Stimulated activated memory B cell treated with anti-CD40 and anti-IgM and Interleukin-4, amounts not matched to agents 10 μg/mL and 1 μg/mL and 100 μg/mL, for 72 hours (primary cell): ENCODE data around the gene TOX2.

Experiments
- ATAC-seq: fragments of 150-1000 bp; cut with Tn5 transposase; 2 replicates; pipeline ENCODE4 v1.10.0; 2021
- H3K27ac Mint-ChIP-seq: one replicate; pipeline ENCODE4 v1.8.0; 2022; ENCODE audit warnings: mild to moderate bottlenecking, mixed read lengths
- H3K27me3 Mint-ChIP-seq: one replicate; pipeline ENCODE4 v1.8.0; 2022; ENCODE audit warnings: mixed read lengths
- H3K36me3 Mint-ChIP-seq: one replicate; pipeline ENCODE4 v1.8.0; 2022; ENCODE audit warnings: mixed read lengths
- H3K4me1 Mint-ChIP-seq: one replicate; pipeline ENCODE4 v1.8.0; 2022; ENCODE audit warnings: mixed read lengths
- H3K4me3 Mint-ChIP-seq: one replicate; pipeline ENCODE4 v1.8.0; 2022; ENCODE audit warnings: mild to moderate bottlenecking, moderate library complexity, mixed read lengths
- H3K9me3 Mint-ChIP-seq: one replicate; pipeline ENCODE4 v1.8.0; 2022; ENCODE audit warnings: mixed read lengths

TOX2 gene

GRCh38 chr20:43985121-43985520 lies 70.5 kb downstream of the TOX2 start:
- H3K27ac Mint-ChIP-seq: peak overlapping the region; percentile 36

GRCh38 chr20:43985608-43986316 lies 71.1 kb downstream of the TOX2 start:
- Mint-ChIP-seq H3K36me3 (no peaks in the 10 kb centered on the region), H3K27ac (peak overlapping the region; percentile 36), H3K4me3 (no peak overlapping the region), H3K4me1 (peaks cover 10% of the 10 kb centered on the region), H3K9me3 (no peaks in the 10 kb centered on the region), H3K27me3 (no peaks in the 10 kb centered on the region)
- no peak for ATAC-seq

More at GRCh38 chr20:43985121-43985520, 70.5 kb downstream of the TOX2 start:
- H3K27me3 Mint-ChIP-seq: no peaks in the 10 kb centered on the region
- no peaks in the 10 kb centered on the region for H3K36me3 Mint-ChIP-seq
- H3K4me3 Mint-ChIP-seq: no peak overlapping the region
- no peak for ATAC-seq
- H3K9me3 Mint-ChIP-seq: no peaks in the 10 kb centered on the region
- peaks cover 10% of the 10 kb centered on the region for H3K4me1 Mint-ChIP-seq

GRCh38 chr20:43987018-43987417 lies 72.4 kb downstream of the TOX2 start:
- no peaks in the 10 kb centered on the region for H3K9me3 Mint-ChIP-seq
- no peaks in the 10 kb centered on the region for H3K36me3 Mint-ChIP-seq
- no peak overlapping the region for H3K4me3 Mint-ChIP-seq
- peaks cover 10% of the 10 kb centered on the region for H3K4me1 Mint-ChIP-seq
- no peak for ATAC-seq
- H3K27ac Mint-ChIP-seq: no peak overlapping the region
- no peaks in the 10 kb centered on the region for H3K27me3 Mint-ChIP-seq

GRCh38 chr20:43987531-43987930 lies 72.9 kb downstream of the TOX2 start:
- Mint-ChIP-seq H3K36me3 (no peaks in the 10 kb centered on the region), H3K9me3 (no peaks in the 10 kb centered on the region), H3K4me1 (peaks cover 5% of the 10 kb centered on the region), H3K27me3 (no peaks in the 10 kb centered on the region), H3K4me3 (no peak overlapping the region), H3K27ac (no peak overlapping the region)
- ATAC-seq: no peak

GRCh38 chr20:43988451-43988850 lies 73.8 kb downstream of the TOX2 start:
- no peaks in the 10 kb centered on the region for H3K27me3 Mint-ChIP-seq
- H3K4me3 Mint-ChIP-seq: no peak overlapping the region
- H3K36me3 Mint-ChIP-seq: no peaks in the 10 kb centered on the region
- ATAC-seq: no peak
- no peaks in the 10 kb centered on the region for H3K9me3 Mint-ChIP-seq
- H3K4me1 Mint-ChIP-seq: no peaks in the 10 kb centered on the region
- H3K27ac Mint-ChIP-seq: peak overlapping the region; percentile 25

GRCh38 chr20:43988867-43989266 lies 74.2 kb downstream of the TOX2 start:
- no peak overlapping the region for H3K4me3 Mint-ChIP-seq
- no peaks in the 10 kb centered on the region for H3K4me1 Mint-ChIP-seq
- no peaks in the 10 kb centered on the region for H3K9me3 Mint-ChIP-seq
- ATAC-seq: no peak
- peak overlapping the region; percentile 25 for H3K27ac Mint-ChIP-seq
- no peaks in the 10 kb centered on the region for H3K27me3 Mint-ChIP-seq
- no peaks in the 10 kb centered on the region for H3K36me3 Mint-ChIP-seq

- no peak overlapping the region for H3K27ac Mint-ChIP-seq
- no peaks in the 10 kb centered on the region for H3K4me1 Mint-ChIP-seq
- no peaks in the 10 kb centered on the region for H3K36me3 Mint-ChIP-seq
- H3K4me3 Mint-ChIP-seq: no peak overlapping the region
- no peak for ATAC-seq
- no peaks in the 10 kb centered on the region for H3K27me3 Mint-ChIP-seq
- peaks cover 4% of the 10 kb centered on the region for H3K9me3 Mint-ChIP-seq
These were observed 76.6 kb downstream of the TOX2 start for GRCh38 chr20:43991261-43991660.

- H3K27ac Mint-ChIP-seq: no peak overlapping the region
- no peak overlapping the region for H3K4me3 Mint-ChIP-seq
- no peaks in the 10 kb centered on the region for H3K4me1 Mint-ChIP-seq
- no peaks in the 10 kb centered on the region for H3K27me3 Mint-ChIP-seq
- no peaks in the 10 kb centered on the region for H3K36me3 Mint-ChIP-seq
- ATAC-seq: no peak
- H3K9me3 Mint-ChIP-seq: peaks cover 4% of the 10 kb centered on the region
These were observed 77.3 kb downstream of the TOX2 start for GRCh38 chr20:43991982-43992381.

- peaks cover 4% of the 10 kb centered on the region for H3K9me3 Mint-ChIP-seq
- no peak overlapping the region for H3K4me3 Mint-ChIP-seq
- no peak for ATAC-seq
These were observed 78.2 kb downstream of the TOX2 start for GRCh38 chr20:43992885-43993284.

GRCh38 chr20:43993560-43993959 lies 78.9 kb downstream of the TOX2 start:
- Mint-ChIP-seq H3K36me3 (no peaks in the 10 kb centered on the region), H3K27ac (no peak overlapping the region), H3K9me3 (peaks cover 4% of the 10 kb centered on the region), H3K27me3 (no peaks in the 10 kb centered on the region), H3K4me1 (no peaks in the 10 kb centered on the region), H3K4me3 (no peak overlapping the region)
- no peak for ATAC-seq

More at GRCh38 chr20:43992885-43993284, 78.2 kb downstream of the TOX2 start:
- no peaks in the 10 kb centered on the region for H3K4me1 Mint-ChIP-seq
- no peak overlapping the region for H3K27ac Mint-ChIP-seq
- no peaks in the 10 kb centered on the region for H3K27me3 Mint-ChIP-seq
- no peaks in the 10 kb centered on the region for H3K36me3 Mint-ChIP-seq

GRCh38 chr20:43994486-43995100 lies 79.9 kb downstream of the TOX2 start:
- Mint-ChIP-seq H3K4me3 (no peak overlapping the region), H3K4me1 (no peaks in the 10 kb centered on the region), H3K36me3 (no peaks in the 10 kb centered on the region), H3K27ac (no peak overlapping the region), H3K27me3 (peaks cover 2% of the 10 kb centered on the region), H3K9me3 (peaks cover 4% of the 10 kb centered on the region)
- ATAC-seq: no peak

GRCh38 chr20:43995645-43996044 lies 81.0 kb downstream of the TOX2 start:
- ATAC-seq: no peak
- Mint-ChIP-seq H3K36me3 (no peaks in the 10 kb centered on the region), H3K4me3 (no peak overlapping the region), H3K9me3 (peaks cover 4% of the 10 kb centered on the region), H3K27ac (no peak overlapping the region), H3K27me3 (peaks cover 12% of the 10 kb centered on the region), H3K4me1 (no peaks in the 10 kb centered on the region)

GRCh38 chr20:43996240-43996930 lies 81.7 kb downstream of the TOX2 start:
- Mint-ChIP-seq H3K4me3 (no peak overlapping the region), H3K9me3 (peaks cover 4% of the 10 kb centered on the region), H3K27me3 (peaks cover 14% of the 10 kb centered on the region), H3K36me3 (no peaks in the 10 kb centered on the region), H3K27ac (no peak overlapping the region), H3K4me1 (peaks cover under 1% of the 10 kb centered on the region)
- no peak for ATAC-seq

GRCh38 chr20:43999848-44000247 lies 85.2 kb downstream of the TOX2 start:
- Mint-ChIP-seq H3K27me3 (peaks cover 14% of the 10 kb centered on the region), H3K9me3 (peaks cover 4% of the 10 kb centered on the region), H3K4me1 (peaks cover 11% of the 10 kb centered on the region), H3K4me3 (no peak overlapping the region), H3K36me3 (no peaks in the 10 kb centered on the region), H3K27ac (no peak overlapping the region)
- ATAC-seq: no peak

GRCh38 chr20:44001667-44002596 lies 87.3 kb downstream of the TOX2 start:
- H3K36me3 Mint-ChIP-seq: no peaks in the 10 kb centered on the region
- H3K27me3 Mint-ChIP-seq: peaks cover 14% of the 10 kb centered on the region
- no peak overlapping the region for H3K4me3 Mint-ChIP-seq
- no peaks in the 10 kb centered on the region for H3K9me3 Mint-ChIP-seq
- peaks cover 11% of the 10 kb centered on the region for H3K4me1 Mint-ChIP-seq
- peak; percentile 71 for ATAC-seq
- no peak overlapping the region for H3K27ac Mint-ChIP-seq
